ENCODE data around the gene LYL1.

Gene LYL1

DNA sequence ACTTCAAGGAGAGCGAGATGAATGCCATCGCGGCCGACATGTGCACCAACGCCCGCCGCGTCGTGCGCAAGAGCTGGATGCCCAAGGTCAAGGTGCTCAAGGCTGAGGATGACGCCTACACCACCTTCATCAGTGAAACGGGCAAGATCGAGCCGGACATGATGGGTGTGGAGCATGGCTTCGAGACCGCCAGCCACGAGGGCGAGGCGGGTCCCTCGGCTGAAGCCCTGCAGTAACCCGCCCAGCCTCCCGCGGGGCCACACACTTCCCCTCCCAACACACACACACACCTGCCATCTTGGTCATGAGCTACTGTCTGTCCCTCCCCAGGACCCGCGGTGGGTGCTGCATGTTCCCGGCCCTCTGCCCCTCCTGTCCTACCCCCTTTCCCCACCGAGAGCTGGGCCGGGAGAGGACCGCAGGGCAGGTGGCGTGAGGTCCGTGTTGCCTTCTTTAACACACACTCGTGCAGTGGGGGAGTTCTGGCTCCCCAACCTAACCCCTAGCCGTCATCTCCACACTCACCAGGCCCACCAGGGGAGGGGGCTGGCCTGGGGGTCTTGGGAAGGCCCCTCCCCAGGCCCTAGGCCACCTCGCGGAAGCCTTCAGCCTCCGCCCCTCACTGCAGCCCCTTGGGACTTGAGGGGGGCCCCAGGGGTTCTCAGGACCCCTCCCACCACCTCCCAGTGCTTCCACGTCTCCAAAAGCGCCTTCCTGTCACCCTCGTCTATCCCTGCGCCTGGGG is 35.7 kb upstream of the LYL1 start:
- no peak overlapping the region for H3K27ac ChIP-seq (ENCODE audit: low read length)
- H3K36me3 ChIP-seq (ENCODE audit: control insufficient read depth in 1 of 2, insufficient read depth in 2 of 2, low read length in 2 of 2) = peaks cover 0 to 39% of the 10 kb centered on the region in 2 donors
- H3K4me3 ChIP-seq (ENCODE audit: low read depth in 1 of 2, low read length in 2 of 2) = no peak overlapping the region
- no peaks in the 10 kb centered on the region for H3K27me3 ChIP-seq (ENCODE audit: low read depth, low read length)
- no peaks in the 10 kb centered on the region for H3K9me3 ChIP-seq (ENCODE audit: control insufficient read depth in 1 of 2, low read length in 2 of 2)
- no peaks in the 10 kb centered on the region for H3K4me1 ChIP-seq (ENCODE audit: control insufficient read depth in 1 of 2, insufficient read depth in 2 of 2, low read length in 2 of 2)

DNA sequence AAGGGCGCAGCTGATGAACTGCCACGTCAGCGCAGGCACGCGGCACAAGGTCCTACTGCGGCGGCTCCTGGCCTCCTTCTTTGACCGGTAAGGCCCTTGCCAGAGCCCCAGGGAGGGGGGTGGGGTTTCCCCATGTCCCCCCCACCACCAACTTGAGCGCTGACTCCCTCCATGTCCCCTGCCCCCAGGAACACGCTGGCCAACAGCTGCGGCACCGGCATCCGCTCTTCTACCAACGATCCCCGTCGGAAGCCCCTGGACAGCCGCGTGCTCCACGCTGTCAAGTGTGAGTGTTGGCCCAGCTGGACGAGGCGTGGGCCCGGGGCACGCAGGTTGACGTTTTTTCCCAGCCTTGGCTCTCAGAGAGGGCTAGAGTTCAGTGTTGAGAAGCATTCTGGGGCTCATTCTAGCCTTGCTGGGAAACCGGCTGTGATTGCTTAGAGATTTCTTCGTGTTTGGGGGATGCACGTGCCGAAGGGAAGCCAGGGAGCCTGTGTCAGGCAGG is 34.7 kb upstream of the LYL1 start:
- no peak overlapping the region for H3K27ac ChIP-seq (ENCODE audit: low read length)
- H3K36me3 ChIP-seq (ENCODE audit: control insufficient read depth in 1 of 2, insufficient read depth in 2 of 2, low read length in 2 of 2) = peaks cover 0 to 39% of the 10 kb centered on the region in 2 donors
- H3K4me1 ChIP-seq (ENCODE audit: control insufficient read depth in 1 of 2, insufficient read depth in 2 of 2, low read length in 2 of 2) = no peaks in the 10 kb centered on the region
- no peak overlapping the region for H3K4me3 ChIP-seq (ENCODE audit: low read depth in 1 of 2, low read length in 2 of 2)
- no peaks in the 10 kb centered on the region for H3K27me3 ChIP-seq (ENCODE audit: low read depth, low read length)
- no peaks in the 10 kb centered on the region for H3K9me3 ChIP-seq (ENCODE audit: control insufficient read depth in 1 of 2, low read length in 2 of 2)

DNA sequence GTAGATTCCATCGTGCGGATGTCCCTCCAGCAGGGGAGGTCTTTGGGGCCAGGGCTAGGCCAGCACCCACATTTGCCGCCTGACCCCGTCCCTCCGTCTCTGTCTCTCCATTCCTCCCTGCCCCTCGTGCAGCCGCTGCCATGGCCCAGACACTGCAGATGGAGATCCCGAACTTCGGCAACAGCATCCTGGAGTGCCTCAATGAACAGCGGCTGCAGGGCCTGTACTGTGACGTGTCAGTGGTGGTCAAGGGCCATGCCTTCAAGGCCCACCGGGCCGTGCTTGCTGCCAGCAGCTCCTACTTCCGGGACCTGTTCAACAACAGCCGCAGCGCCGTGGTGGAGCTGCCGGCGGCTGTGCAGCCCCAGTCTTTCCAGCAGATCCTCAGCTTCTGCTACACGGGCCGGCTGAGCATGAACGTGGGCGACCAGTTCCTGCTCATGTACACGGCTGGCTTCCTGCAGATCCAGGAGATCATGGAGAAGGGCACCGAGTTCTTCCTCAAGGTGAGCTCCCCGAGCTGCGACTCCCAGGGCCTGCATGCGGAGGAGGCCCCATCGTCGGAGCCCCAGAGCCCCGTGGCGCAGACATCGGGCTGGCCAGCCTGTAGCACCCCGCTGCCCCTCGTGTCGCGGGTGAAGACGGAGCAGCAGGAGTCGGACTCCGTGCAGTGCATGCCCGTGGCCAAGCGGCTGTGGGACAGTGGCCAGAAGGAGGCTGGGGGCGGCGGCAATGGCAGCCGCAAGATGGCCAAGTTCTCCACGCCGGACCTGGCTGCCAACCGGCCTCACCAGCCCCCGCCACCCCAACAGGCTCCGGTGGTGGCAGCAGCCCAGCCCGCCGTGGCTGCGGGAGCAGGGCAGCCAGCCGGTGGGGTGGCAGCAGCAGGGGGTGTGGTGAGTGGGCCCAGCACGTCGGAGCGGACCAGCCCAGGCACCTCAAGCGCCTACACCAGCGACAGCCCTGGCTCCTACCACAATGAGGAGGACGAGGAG is 32.7 kb upstream of the LYL1 start:
- H3K36me3 ChIP-seq (ENCODE audit: control insufficient read depth in 1 of 2, insufficient read depth in 2 of 2, low read length in 2 of 2) = peaks cover 0 to 39% of the 10 kb centered on the region in 2 donors
- H3K27ac ChIP-seq (ENCODE audit: low read length) = no peak overlapping the region
- no peaks in the 10 kb centered on the region for H3K9me3 ChIP-seq (ENCODE audit: control insufficient read depth in 1 of 2, low read length in 2 of 2)
- H3K27me3 ChIP-seq (ENCODE audit: low read depth, low read length) = no peaks in the 10 kb centered on the region
- H3K4me1 ChIP-seq (ENCODE audit: control insufficient read depth in 1 of 2, insufficient read depth in 2 of 2, low read length in 2 of 2) = no peaks in the 10 kb centered on the region
- no peak overlapping the region for H3K4me3 ChIP-seq (ENCODE audit: low read depth in 1 of 2, low read length in 2 of 2)

DNA sequence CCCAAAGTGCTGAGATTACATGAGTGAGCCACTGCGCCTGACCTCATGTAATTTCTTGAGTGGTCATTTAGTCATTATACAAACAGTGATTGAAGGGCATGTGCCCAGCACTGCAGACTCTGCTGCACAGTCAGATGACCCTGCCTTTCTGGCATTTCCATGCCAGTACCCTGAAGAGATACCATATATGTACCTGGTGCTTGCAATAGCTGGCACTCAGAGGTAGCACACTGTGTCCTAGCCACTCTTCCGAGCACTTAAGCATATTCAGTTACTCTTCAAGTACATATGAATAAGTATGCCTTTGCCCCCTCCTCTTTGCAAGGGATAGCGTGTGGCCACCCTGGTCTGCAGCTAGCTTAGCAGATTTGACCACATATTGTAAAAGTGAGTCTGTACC is 32.0 kb upstream of the LYL1 start:
- Histone ChIP-seq H3K27me3 (ENCODE audit: low read depth, low read length) (no peaks in the 10 kb centered on the region), H3K36me3 (ENCODE audit: control insufficient read depth in 1 of 2, insufficient read depth in 2 of 2, low read length in 2 of 2) (peaks cover 0 to 39% of the 10 kb centered on the region in 2 donors), H3K4me3 (ENCODE audit: low read depth in 1 of 2, low read length in 2 of 2) (no peak overlapping the region), H3K27ac (ENCODE audit: low read length) (no peak overlapping the region), H3K9me3 (ENCODE audit: control insufficient read depth in 1 of 2, low read length in 2 of 2) (no peaks in the 10 kb centered on the region), H3K4me1 (ENCODE audit: control insufficient read depth in 1 of 2, insufficient read depth in 2 of 2, low read length in 2 of 2) (no peaks in the 10 kb centered on the region)

DNA sequence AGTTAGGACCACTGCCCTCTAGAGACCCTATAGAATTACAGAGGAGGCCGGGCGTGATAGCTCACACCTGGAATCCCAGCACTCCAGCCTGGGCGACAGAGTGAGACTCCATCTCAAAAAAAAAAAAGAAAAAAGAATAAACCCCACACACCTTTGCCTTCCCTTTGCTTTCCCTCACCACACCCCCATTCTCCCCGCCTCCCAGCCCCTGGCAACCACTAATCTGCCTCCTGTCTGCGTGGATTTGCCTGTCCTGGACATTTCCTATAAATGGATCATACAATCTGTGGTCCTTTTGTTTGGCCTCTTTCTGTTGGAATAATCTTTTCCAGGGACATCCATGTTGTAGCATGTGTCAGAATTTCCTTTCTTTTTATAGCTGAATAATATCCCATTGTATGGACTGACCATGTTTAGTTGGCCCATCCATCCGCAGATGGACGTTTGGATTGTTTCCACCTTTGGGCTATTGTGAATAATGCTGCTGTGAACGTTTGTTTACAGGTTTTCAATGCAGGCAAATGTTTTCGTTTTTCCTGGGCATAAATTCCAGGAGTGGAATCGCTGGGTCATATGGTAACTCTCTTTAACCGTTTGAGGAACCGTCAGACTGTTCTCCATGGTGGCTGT is 30.7 kb upstream of the LYL1 start:
- H3K9me3 ChIP-seq (ENCODE audit: control insufficient read depth in 1 of 2, low read length in 2 of 2) = no peaks in the 10 kb centered on the region
- peaks cover 0 to 34% of the 10 kb centered on the region in 2 donors for H3K36me3 ChIP-seq (ENCODE audit: control insufficient read depth in 1 of 2, insufficient read depth in 2 of 2, low read length in 2 of 2)
- no peak overlapping the region for H3K4me3 ChIP-seq (ENCODE audit: low read depth in 1 of 2, low read length in 2 of 2)
- H3K27me3 ChIP-seq (ENCODE audit: low read depth, low read length) = no peaks in the 10 kb centered on the region
- no peak overlapping the region for H3K27ac ChIP-seq (ENCODE audit: low read length)
- no peaks in the 10 kb centered on the region for H3K4me1 ChIP-seq (ENCODE audit: control insufficient read depth in 1 of 2, insufficient read depth in 2 of 2, low read length in 2 of 2)

DNA sequence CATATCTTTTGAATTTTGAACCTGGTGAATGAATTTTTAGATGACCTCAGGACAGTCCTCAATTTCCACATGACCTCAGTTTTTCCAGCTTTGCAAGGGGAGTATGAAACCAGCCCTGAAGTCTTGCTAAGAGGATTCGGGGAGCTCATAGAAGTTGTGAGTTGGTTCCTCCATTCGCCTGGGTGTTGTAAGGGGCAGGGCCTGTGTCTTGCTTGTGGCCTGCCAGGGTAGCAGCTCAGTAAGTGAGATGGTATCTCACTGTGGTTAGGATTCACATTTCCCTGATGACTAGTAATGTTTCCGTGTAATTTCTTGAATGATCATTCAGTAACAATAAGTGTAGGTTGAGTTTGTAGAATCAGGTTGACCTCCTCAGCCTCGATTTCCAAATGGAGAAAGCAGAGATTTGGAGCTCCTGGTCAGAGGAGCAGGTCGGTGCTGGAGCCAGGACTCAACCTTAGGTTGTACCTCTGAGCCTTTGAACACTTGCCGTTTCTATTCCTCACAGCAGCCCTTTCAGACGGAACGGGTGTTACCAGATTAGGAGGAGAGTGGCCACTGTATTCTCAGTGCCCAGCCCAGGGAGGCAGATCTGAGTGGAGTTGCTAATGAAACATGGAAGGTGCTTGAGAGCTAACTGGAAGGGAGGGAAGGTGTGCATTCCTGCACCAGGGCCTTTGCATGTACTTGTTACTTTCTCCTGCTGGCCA is 30.0 kb upstream of the LYL1 start:
- Histone ChIP-seq H3K9me3 (ENCODE audit: control insufficient read depth in 1 of 2, low read length in 2 of 2) (no peaks in the 10 kb centered on the region), H3K27ac (ENCODE audit: low read length) (no peak overlapping the region), H3K36me3 (ENCODE audit: control insufficient read depth in 1 of 2, insufficient read depth in 2 of 2, low read length in 2 of 2) (peaks cover 0 to 26% of the 10 kb centered on the region in 2 donors), H3K4me3 (ENCODE audit: low read depth in 1 of 2, low read length in 2 of 2) (no peak overlapping the region), H3K4me1 (ENCODE audit: control insufficient read depth in 1 of 2, insufficient read depth in 2 of 2, low read length in 2 of 2) (no peaks in the 10 kb centered on the region), H3K27me3 (ENCODE audit: low read depth, low read length) (no peaks in the 10 kb centered on the region)

DNA sequence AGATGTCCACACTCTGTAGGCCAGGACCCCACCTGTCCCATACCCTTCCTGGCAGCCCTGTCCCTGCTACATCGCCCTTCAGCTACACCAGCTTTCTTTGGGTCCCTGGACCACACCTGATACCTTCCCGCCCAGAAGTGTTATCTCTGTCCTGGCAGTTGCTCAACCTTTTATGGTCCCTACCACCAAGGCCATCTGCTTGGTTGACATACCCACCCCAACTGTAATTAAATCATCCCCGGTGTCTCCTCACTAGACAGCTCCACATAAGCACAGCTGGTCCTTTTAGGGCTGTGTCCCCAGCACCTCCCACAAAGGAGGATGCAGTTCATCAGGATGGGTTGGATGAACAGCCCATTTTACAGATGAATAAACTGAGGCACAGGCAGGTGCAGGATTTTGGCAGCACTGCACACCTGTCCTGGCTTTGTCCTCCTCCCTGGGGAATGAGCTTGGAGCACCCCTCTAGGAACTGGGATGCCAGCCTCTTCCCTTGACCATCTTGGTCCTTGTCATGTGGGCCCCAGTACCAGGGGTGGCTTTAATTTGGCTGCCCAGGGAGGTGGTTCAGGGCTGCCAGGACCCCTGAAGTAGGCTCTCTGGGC is 28.3 kb upstream of the LYL1 start:
- Histone ChIP-seq H3K9me3 (ENCODE audit: control insufficient read depth in 1 of 2, low read length in 2 of 2) (no peaks in the 10 kb centered on the region), H3K4me1 (ENCODE audit: control insufficient read depth in 1 of 2, insufficient read depth in 2 of 2, low read length in 2 of 2) (no peaks in the 10 kb centered on the region), H3K36me3 (ENCODE audit: control insufficient read depth in 1 of 2, insufficient read depth in 2 of 2, low read length in 2 of 2) (peaks cover 0 to 16% of the 10 kb centered on the region in 2 donors), H3K27me3 (ENCODE audit: low read depth, low read length) (no peaks in the 10 kb centered on the region), H3K27ac (ENCODE audit: low read length) (no peak overlapping the region), H3K4me3 (ENCODE audit: low read depth in 1 of 2, low read length in 2 of 2) (no peak overlapping the region)

DNA sequence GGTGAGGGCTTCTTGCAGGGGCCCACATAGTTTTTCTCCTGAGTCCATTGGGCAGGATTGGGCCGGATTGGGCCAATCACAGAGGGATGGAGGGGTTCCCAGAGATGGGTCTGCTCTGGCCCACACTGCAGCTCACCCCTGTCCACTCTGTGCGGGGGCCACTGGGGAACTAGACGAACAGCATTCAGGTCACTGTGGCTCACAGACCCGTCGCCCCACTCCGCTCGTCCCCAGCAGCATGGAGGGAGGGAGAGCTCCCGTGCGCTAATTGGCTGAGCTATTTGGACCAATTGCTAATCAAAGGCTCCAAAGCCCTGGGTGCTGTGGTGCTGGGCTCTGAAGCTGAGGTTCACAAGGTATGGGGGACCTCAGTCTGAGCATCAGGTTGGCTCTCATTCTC is 26.7 kb upstream of the LYL1 start:
- H3K4me1 ChIP-seq (ENCODE audit: control insufficient read depth in 1 of 2, insufficient read depth in 2 of 2, low read length in 2 of 2) = no peaks in the 10 kb centered on the region
- H3K4me3 ChIP-seq (ENCODE audit: low read depth in 1 of 2, low read length in 2 of 2) = no peak overlapping the region
- H3K27ac ChIP-seq (ENCODE audit: low read length) = no peak overlapping the region
- no peaks in the 10 kb centered on the region for H3K9me3 ChIP-seq (ENCODE audit: control insufficient read depth in 1 of 2, low read length in 2 of 2)
- no peaks in the 10 kb centered on the region for H3K27me3 ChIP-seq (ENCODE audit: low read depth, low read length)
- H3K36me3 ChIP-seq (ENCODE audit: control insufficient read depth in 1 of 2, insufficient read depth in 2 of 2, low read length in 2 of 2) = peaks cover 0 to 6% of the 10 kb centered on the region in 2 donors

DNA sequence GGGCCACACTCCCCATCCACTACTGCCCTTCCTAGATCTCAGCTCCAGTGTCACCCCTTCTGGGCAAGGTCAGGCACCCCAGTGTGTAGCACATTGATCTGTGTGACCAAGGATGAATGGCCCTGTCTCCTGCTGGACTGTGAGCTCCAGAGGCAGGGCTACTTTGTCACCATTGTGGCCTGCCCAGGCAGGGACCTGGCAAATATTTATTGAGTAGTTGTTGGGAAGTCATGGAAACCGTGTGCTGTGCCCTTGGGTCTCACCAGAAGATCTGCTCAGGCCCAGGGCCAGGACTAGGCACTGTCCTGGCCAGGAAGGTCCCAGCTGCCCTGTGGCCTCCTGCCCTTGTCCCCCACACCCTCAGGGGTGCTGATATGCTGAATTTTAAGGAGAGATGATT is 25.9 kb upstream of the LYL1 start:
- Histone ChIP-seq H3K9me3 (ENCODE audit: control insufficient read depth in 1 of 2, low read length in 2 of 2) (no peaks in the 10 kb centered on the region), H3K4me1 (ENCODE audit: control insufficient read depth in 1 of 2, insufficient read depth in 2 of 2, low read length in 2 of 2) (no peaks in the 10 kb centered on the region), H3K27ac (ENCODE audit: low read length) (no peak overlapping the region), H3K4me3 (ENCODE audit: low read depth in 1 of 2, low read length in 2 of 2) (no peak overlapping the region), H3K27me3 (ENCODE audit: low read depth, low read length) (no peaks in the 10 kb centered on the region), H3K36me3 (ENCODE audit: control insufficient read depth in 1 of 2, insufficient read depth in 2 of 2, low read length in 2 of 2) (peaks cover 0 to 6% of the 10 kb centered on the region in 2 donors)

DNA sequence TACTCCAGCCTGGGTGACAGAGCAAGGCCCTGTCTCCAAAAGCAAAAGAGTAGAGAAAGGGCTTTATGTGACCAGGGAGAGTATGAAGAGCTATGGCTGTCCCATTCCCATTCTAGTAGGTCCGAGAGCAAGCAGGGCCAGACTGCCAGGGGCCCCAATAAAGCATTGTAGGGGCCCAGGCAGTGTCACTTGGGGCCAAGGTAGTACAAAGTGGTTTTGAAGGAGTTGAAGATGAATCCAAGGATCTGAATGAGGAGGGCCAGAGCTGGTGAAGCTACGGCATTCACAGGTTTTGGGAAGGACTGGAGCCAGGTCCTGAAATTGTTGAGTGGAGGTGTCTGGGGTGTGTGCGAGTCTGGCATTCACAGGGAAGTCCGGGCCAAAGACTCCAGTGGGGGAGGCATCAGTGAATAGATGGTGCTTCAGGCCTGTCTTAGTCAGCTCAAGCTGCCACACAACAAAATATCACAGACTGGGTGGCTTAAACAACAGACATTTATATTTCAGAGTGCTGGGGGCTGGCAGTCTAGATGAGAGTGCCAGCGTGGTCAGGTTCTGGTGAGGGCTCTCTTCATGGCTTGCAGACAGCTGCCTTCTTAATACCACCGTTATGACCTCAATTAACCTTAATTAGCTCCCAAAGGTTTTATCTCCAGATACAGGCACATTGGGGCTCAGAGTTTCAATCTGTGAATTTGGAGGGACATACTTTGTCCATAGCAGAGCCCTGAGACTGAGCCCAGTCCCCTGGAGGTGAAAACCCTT is 25.3 kb upstream of the LYL1 start:
- Histone ChIP-seq H3K9me3 (ENCODE audit: control insufficient read depth in 1 of 2, low read length in 2 of 2) (no peaks in the 10 kb centered on the region), H3K4me3 (ENCODE audit: low read depth in 1 of 2, low read length in 2 of 2) (no peak overlapping the region), H3K27ac (ENCODE audit: low read length) (no peak overlapping the region), H3K27me3 (ENCODE audit: low read depth, low read length) (no peaks in the 10 kb centered on the region), H3K4me1 (ENCODE audit: control insufficient read depth in 1 of 2, insufficient read depth in 2 of 2, low read length in 2 of 2) (no peaks in the 10 kb centered on the region), H3K36me3 (ENCODE audit: control insufficient read depth in 1 of 2, insufficient read depth in 2 of 2, low read length in 2 of 2) (peaks cover 0 to 6% of the 10 kb centered on the region in 2 donors)

All from muscle layer of duodenum (tissue), 2 donors.